Uterus (tissue), 2 donors: ENCODE results near the gene ANAPC13.

Experiments
- POLR2A ChIP-seq, 2 donors: fragments of 450-650 bp; IDR thresholded peaks; one replicate each; pipeline ENCODE4 v1.6.1; 2016; ENCODE audit warnings: antibody characterized with exemption in 2 of 2, mild to moderate bottlenecking in 1 of 2, moderate library complexity in 1 of 2
- TF ChIP-seq, protein P1 (sequence below), 4 experiments: fragments of 200-600 bp in 2 of 4; fragments of 450-650 bp in 2 of 4; sonication (generic) in 2 of 4; IDR thresholded peaks; one replicate each; pipeline ENCODE4 v1.5.1; 2016 to 2019; ENCODE audit warnings: antibody characterized with exemption in 4 of 4, mild to moderate bottlenecking in 2 of 4, moderate library complexity in 1 of 4

DNA sequence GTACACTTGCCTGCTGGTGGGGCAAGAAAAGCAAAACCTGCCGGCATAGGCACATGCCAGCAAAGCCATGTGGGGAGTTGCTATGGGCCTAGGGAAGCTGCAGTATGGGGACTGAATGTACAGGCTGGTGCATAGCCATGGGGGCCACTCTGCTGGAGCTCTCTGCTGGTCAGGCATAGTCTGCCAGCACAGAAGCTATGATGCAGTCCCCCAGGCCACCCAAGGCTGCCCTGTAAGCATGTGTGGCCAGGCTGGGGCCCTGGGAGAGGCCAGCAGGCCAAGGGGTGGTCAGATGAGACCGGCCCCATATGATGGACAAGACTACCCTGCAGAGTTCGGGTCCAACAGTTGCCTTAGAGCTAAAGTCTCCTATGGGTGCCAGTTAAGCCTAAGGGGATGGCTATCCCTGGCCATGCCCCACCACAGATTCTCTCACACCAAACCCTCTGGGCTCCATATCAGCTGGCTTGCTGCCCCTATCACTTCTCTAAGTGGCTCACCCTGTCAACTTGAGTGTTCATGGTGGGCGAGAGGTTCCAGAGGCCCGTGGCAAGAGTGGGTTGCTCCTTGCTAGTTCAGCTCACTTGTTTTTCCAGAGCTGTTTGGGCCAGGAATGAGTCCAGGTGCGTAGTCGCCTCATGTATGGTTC is 41.9 kb upstream of the ANAPC13 start:
- TF ChIP-seq, protein P1, sequence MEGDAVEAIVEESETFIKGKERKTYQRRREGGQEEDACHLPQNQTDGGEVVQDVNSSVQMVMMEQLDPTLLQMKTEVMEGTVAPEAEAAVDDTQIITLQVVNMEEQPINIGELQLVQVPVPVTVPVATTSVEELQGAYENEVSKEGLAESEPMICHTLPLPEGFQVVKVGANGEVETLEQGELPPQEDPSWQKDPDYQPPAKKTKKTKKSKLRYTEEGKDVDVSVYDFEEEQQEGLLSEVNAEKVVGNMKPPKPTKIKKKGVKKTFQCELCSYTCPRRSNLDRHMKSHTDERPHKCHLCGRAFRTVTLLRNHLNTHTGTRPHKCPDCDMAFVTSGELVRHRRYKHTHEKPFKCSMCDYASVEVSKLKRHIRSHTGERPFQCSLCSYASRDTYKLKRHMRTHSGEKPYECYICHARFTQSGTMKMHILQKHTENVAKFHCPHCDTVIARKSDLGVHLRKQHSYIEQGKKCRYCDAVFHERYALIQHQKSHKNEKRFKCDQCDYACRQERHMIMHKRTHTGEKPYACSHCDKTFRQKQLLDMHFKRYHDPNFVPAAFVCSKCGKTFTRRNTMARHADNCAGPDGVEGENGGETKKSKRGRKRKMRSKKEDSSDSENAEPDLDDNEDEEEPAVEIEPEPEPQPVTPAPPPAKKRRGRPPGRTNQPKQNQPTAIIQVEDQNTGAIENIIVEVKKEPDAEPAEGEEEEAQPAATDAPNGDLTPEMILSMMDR (IDR thresholded peaks at IDR 0.05): no peak
- TF ChIP-seq POLR2A (IDR thresholded peaks at IDR 0.05): no peak
